ENCODE measurements around the gene PDGFRA. TPM values are rescaled to one million over a fixed set of nuclear protein-coding genes. Genes with fewer than 3 reads are reported as not detected.
"Not testable (repeated sequence)": the region's sequence is repeated elsewhere in the genome, so short reads cannot be mapped to it uniquely, and the experiment has no call there.

Gene PDGFRA
- total RNA-seq, 2 donors from 2014 or later = 0.50 to 0.56 TPM

GRCh38 chr4:54231768-54232688, 2.9 kb downstream of the PDGFRA start:
- Mint-ChIP-seq H3K27me3 (peaks cover 38% of the 10 kb centered on the region), H3K36me3 (ENCODE audit: low read depth) (peaks cover 6% of the 10 kb centered on the region), H3K4me1 (peaks cover 5% of the 10 kb centered on the region), H3K4me3 (peak overlapping the region; percentile 77), H3K27ac (no peak overlapping the region), H3K9me3 (no peaks in the 10 kb centered on the region)
- no peak for ATAC-seq (replicated peaks)

- Mint-ChIP-seq H3K36me3 (ENCODE audit: low read depth) (peaks cover 6% of the 10 kb centered on the region), H3K9me3 (no peaks in the 10 kb centered on the region), H3K27ac (no peak overlapping the region), H3K4me3 (peak overlapping the region; percentile 77), H3K27me3 (peaks cover 31% of the 10 kb centered on the region), H3K4me1 (peaks cover 5% of the 10 kb centered on the region)
- ATAC-seq (replicated peaks) = peak; percentile 93
Observed at GRCh38 chr4:54233277-54233696, 4.2 kb downstream of the PDGFRA start.

GRCh38 chr4:54233697-54234496, 4.8 kb downstream of the PDGFRA start:
- H3K27ac Mint-ChIP-seq = no peak overlapping the region
- H3K9me3 Mint-ChIP-seq = no peaks in the 10 kb centered on the region
- peak overlapping the region; percentile 77 for H3K4me3 Mint-ChIP-seq
- peak; percentile 46 for ATAC-seq (replicated peaks)
- peaks cover 5% of the 10 kb centered on the region for H3K36me3 Mint-ChIP-seq (ENCODE audit: low read depth)
- peaks cover 28% of the 10 kb centered on the region for H3K27me3 Mint-ChIP-seq
- H3K4me1 Mint-ChIP-seq = peaks cover 5% of the 10 kb centered on the region

- Mint-ChIP-seq H3K9me3 (no peaks in the 10 kb centered on the region), H3K27ac (no peak overlapping the region), H3K27me3 (peaks cover 20% of the 10 kb centered on the region), H3K4me3 (peak overlapping the region; percentile 77), H3K36me3 (ENCODE audit: low read depth) (no peaks in the 10 kb centered on the region), H3K4me1 (no peaks in the 10 kb centered on the region)
- ATAC-seq (replicated peaks) = no peak
Observed at GRCh38 chr4:54234497-54235205, 5.6 kb downstream of the PDGFRA start.

- not testable (repeated sequence) for H3K27ac Mint-ChIP-seq, H3K9me3 Mint-ChIP-seq, H3K4me1 Mint-ChIP-seq
Observed at GRCh38 chr4:54236316-54236715, 7.2 kb downstream of the PDGFRA start.

GRCh38 chr4:54237770-54238169, 8.7 kb downstream of the PDGFRA start:
- Mint-ChIP-seq H3K4me3 (no peak overlapping the region), H3K27ac (no peak overlapping the region), H3K4me1 (no peaks in the 10 kb centered on the region), H3K27me3 (peaks cover 14% of the 10 kb centered on the region), H3K9me3 (no peaks in the 10 kb centered on the region), H3K36me3 (ENCODE audit: low read depth) (no peaks in the 10 kb centered on the region)
- ATAC-seq (replicated peaks) = no peak

More at GRCh38 chr4:54236316-54236715, 7.2 kb downstream of the PDGFRA start:
- not testable (repeated sequence) for H3K4me3 Mint-ChIP-seq; ATAC-seq (replicated peaks); H3K36me3 Mint-ChIP-seq (ENCODE audit: low read depth)
- H3K27me3 Mint-ChIP-seq = peaks cover 19% of the 10 kb centered on the region

GRCh38 chr4:54238389-54238788, 9.3 kb downstream of the PDGFRA start:
- H3K27me3 Mint-ChIP-seq = peaks cover 18% of the 10 kb centered on the region
- H3K4me3 Mint-ChIP-seq = no peak overlapping the region
- no peak overlapping the region for H3K27ac Mint-ChIP-seq

GRCh38 chr4:54241268-54241823, 12.3 kb downstream of the PDGFRA start:
- ATAC-seq (replicated peaks); H3K36me3 Mint-ChIP-seq (ENCODE audit: low read depth); H3K27ac Mint-ChIP-seq; H3K9me3 Mint-ChIP-seq; H3K4me1 Mint-ChIP-seq; H3K4me3 Mint-ChIP-seq: not testable (repeated sequence)
- H3K27me3 Mint-ChIP-seq = peaks cover 17% of the 10 kb centered on the region

More at GRCh38 chr4:54238389-54238788, 9.3 kb downstream of the PDGFRA start:
- no peaks in the 10 kb centered on the region for H3K4me1 Mint-ChIP-seq
- H3K9me3 Mint-ChIP-seq = no peaks in the 10 kb centered on the region
- ATAC-seq (replicated peaks) = no peak
- no peaks in the 10 kb centered on the region for H3K36me3 Mint-ChIP-seq (ENCODE audit: low read depth)

- H3K36me3 Mint-ChIP-seq (ENCODE audit: low read depth); H3K9me3 Mint-ChIP-seq; ATAC-seq (replicated peaks); H3K4me1 Mint-ChIP-seq; H3K27ac Mint-ChIP-seq; H3K4me3 Mint-ChIP-seq; H3K27me3 Mint-ChIP-seq: not testable (repeated sequence)
Observed at GRCh38 chr4:54243541-54243940, 14.4 kb downstream of the PDGFRA start.

GRCh38 chr4:54252312-54252711, 23.2 kb downstream of the PDGFRA start:
- not testable (repeated sequence) for H3K27me3 Mint-ChIP-seq; H3K36me3 Mint-ChIP-seq (ENCODE audit: low read depth); ATAC-seq (replicated peaks)

GRCh38 chr4:54254116-54254914, 25.2 kb downstream of the PDGFRA start:
- no peaks in the 10 kb centered on the region for H3K9me3 Mint-ChIP-seq
- H3K27me3 Mint-ChIP-seq = no peaks in the 10 kb centered on the region
- ATAC-seq (replicated peaks) = no peak
- H3K36me3 Mint-ChIP-seq (ENCODE audit: low read depth) = no peaks in the 10 kb centered on the region
- no peaks in the 10 kb centered on the region for H3K4me1 Mint-ChIP-seq
- no peak overlapping the region for H3K4me3 Mint-ChIP-seq
- no peak overlapping the region for H3K27ac Mint-ChIP-seq

More at GRCh38 chr4:54252312-54252711, 23.2 kb downstream of the PDGFRA start:
- H3K9me3 Mint-ChIP-seq, H3K27ac Mint-ChIP-seq, H3K4me1 Mint-ChIP-seq, H3K4me3 Mint-ChIP-seq: not testable (repeated sequence)

GRCh38 chr4:54254915-54255246, 25.8 kb downstream of the PDGFRA start:
- no peak for ATAC-seq (replicated peaks)
- no peaks in the 10 kb centered on the region for H3K9me3 Mint-ChIP-seq
- H3K4me1 Mint-ChIP-seq = no peaks in the 10 kb centered on the region
- peaks cover 4% of the 10 kb centered on the region for H3K27me3 Mint-ChIP-seq
- H3K4me3 Mint-ChIP-seq = no peak overlapping the region
- no peak overlapping the region for H3K27ac Mint-ChIP-seq
- H3K36me3 Mint-ChIP-seq (ENCODE audit: low read depth) = no peaks in the 10 kb centered on the region

- Mint-ChIP-seq H3K4me3 (no peak overlapping the region), H3K27me3 (peaks cover 8% of the 10 kb centered on the region), H3K4me1 (no peaks in the 10 kb centered on the region), H3K9me3 (no peaks in the 10 kb centered on the region), H3K27ac (no peak overlapping the region), H3K36me3 (ENCODE audit: low read depth) (no peaks in the 10 kb centered on the region)
- ATAC-seq (replicated peaks) = no peak
Observed at GRCh38 chr4:54255881-54256280, 26.8 kb downstream of the PDGFRA start.
